Stimulated activated naive CD8-positive, alpha-beta T cell treated with anti-CD3 and anti-CD28 coated beads, Interleukin-15, Interleukin-2, amounts not matched to agents 100 U/mL and 50 U/mL, for 24 hours (primary cell): ENCODE measurements around the gene GNL3.

Experiments
- ATAC-seq: fragments of 150-1000 bp; cut with Tn5 transposase; one replicate; pipeline ENCODE4 v1.10.0; 2021
- DNase-seq: peaks from one replicate; pipeline ENCODE4 v3.0.0; 2021

GNL3 gene

GRCh38 chr3:52688266-52688665, 2.4 kb downstream of the GNL3 start:
- DNase-seq (no peak), ATAC-seq (no peak)

- DNase-seq (no peak), ATAC-seq (no peak)
Observed at GRCh38 chr3:52689151-52689550, 3.3 kb downstream of the GNL3 start.

- DNase-seq (no peak), ATAC-seq (no peak)
Observed at GRCh38 chr3:52690560-52690959, 4.7 kb downstream of the GNL3 start.

- ATAC-seq (no peak), DNase-seq (no peak)
Observed at GRCh38 chr3:52693071-52693470, 7.2 kb downstream of the GNL3 start.

- DNase-seq (no peak), ATAC-seq (peak; percentile 12)
Observed at GRCh38 chr3:52694528-52695189, 8.8 kb downstream of the GNL3 start.

GRCh38 chr3:52695798-52696671, 10.2 kb downstream of the GNL3 start:
- DNase-seq (no peak), ATAC-seq (no peak)

- DNase-seq (no peak), ATAC-seq (no peak)
Observed at GRCh38 chr3:52696830-52697631, 11.2 kb downstream of the GNL3 start.

GRCh38 chr3:52697632-52697965, 11.8 kb downstream of the GNL3 start:
- ATAC-seq (no peak), DNase-seq (no peak)

- no peak for DNase-seq
- no peak for ATAC-seq
Observed at GRCh38 chr3:52703341-52703740, 17.5 kb downstream of the GNL3 start.

- ATAC-seq: peak; percentile 28
- peak; percentile 44 for DNase-seq
Observed at GRCh38 chr3:52704611-52705437, 19.0 kb downstream of the GNL3 start.

- ATAC-seq (no peak), DNase-seq (no peak)
Observed at GRCh38 chr3:52705438-52705687, 19.5 kb downstream of the GNL3 start.

- ATAC-seq (peak; percentile 93), DNase-seq (peak; percentile 88)
Observed at GRCh38 chr3:52705688-52706686, 20.2 kb downstream of the GNL3 start, which contains the start of the genes GLT8D1 and SPCS1. TSS of gene GLT8D1 (minus strand) at chr3:52705791. CDS start at chr3:52700460, 5,331 bp downstream. TSS of gene SPCS1 (plus strand) at chr3:52706106. CDS start at chr3:52706247, 141 bp downstream.

- no peak for DNase-seq
- ATAC-seq: no peak
Observed at GRCh38 chr3:52707585-52707984, 21.8 kb downstream of the GNL3 start.

GRCh38 chr3:52710512-52710911, 24.7 kb downstream of the GNL3 start:
- DNase-seq: no peak
- ATAC-seq: no peak

- ATAC-seq (no peak), DNase-seq (no peak)
Observed at GRCh38 chr3:52712291-52713212, 26.7 kb downstream of the GNL3 start.

GRCh38 chr3:52714335-52715302, 28.8 kb downstream of the GNL3 start:
- DNase-seq (no peak), ATAC-seq (peak; percentile 40)

- no peak for ATAC-seq
- DNase-seq: no peak
Observed at GRCh38 chr3:52715714-52716305, 30.0 kb downstream of the GNL3 start.

- DNase-seq (no peak), ATAC-seq (no peak)
Observed at GRCh38 chr3:52719618-52720017, 33.8 kb downstream of the GNL3 start.
